Renal pelvis (tissue), 4 donors: ENCODE results near the gene VTI1A. TPM values are rescaled to one million over a fixed set of nuclear protein-coding genes. Genes with fewer than 3 reads are reported as not detected.

Experiments used
- DNase-seq: peaks from one replicate; pipeline ENCODE4 v3.0.0-alpha.2; 2013
- polyA plus RNA-seq, 3 donors: library from polyadenylated mRNA; unstranded; fragments of 120-200 nt; gene quantifications; one replicate each; pipeline ENCODE4 v1.2.1, GENCODE V29; 2013; ENCODE audit not compliant: insufficient read length in 3 of 3

VTI1A gene
- polyA plus RNA-seq, 3 donors: 18.9 to 22.0 (median 20.3) TPM

DNA sequence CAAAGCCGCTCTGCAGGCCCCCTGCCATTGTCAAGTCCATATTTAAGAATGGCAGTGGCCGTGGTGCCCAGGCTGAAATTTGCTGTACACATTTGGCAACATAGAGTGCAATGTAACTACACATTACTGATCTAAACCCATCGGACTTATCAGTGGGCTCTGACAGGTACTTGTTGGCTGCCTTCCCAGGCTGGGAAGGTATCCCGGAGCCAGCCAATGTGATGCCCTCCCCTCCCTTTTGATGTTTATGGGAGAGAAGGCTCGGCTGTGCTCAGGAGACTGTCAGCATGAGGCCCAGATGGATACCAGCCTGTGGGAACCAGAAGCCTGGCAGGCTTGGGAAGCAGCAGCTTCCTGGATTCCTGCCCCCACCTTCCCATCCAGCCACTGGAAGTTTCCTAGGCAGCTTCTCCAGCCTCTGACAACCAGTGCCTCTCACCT, 357.0 kb downstream of the VTI1A start:
- DNase-seq: no peak

DNA sequence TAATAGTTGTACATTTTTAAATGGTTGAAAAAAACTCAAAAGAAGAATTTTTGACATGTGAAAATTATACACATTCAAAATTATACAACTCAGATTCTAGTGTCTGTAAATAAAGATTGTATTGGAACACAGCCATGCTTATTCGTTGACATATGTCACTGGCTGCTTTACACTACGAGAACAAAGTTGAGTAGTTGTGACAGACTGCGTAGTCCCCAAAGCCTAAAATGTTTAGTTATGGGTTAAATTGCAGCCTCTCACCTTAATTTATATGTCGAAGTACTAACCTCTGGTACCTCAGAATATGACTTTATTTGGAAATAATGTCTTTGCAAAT, 358.2 kb downstream of the VTI1A start:
- DNase-seq: no peak

DNA sequence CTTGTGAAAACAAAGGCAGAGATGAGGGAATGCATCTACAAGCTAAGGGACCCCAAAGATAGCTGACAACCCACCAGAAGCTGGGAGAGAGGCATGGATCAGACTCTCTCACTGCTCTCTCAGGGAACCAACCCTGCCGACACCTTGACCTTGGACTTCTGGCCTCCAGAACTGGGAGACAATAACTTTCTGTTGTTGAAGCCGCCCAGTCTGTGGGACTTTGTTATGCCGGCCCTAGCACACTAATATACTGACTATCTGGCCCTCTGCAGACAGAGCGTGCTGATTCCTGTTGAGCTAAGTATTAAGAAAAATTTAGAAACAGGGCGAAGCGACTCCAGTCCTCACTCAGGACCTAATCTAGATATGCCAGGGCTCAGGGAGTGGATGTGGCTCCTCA, 358.7 kb downstream of the VTI1A start:
- DNase-seq: no peak

DNA sequence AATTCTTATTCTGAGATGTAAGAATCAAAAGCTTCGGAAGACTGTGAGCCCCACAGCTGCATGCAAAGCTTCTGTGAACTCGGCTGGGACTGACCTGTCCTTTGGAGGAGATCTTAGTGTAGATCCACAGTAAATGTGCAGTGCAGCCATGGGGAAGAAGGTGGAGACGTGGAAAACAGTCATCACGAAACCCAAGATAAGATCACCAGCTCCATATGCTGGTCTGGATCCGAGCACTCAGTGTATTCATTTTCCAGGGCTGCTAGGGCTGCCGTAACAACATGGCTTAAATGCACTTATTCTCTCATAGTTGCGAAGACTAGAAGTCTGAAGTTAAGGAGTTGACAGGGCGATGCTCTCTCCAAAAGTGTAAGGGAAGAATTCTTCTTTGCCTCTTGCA, 360.0 kb downstream of the VTI1A start:
- no peak for DNase-seq

DNA sequence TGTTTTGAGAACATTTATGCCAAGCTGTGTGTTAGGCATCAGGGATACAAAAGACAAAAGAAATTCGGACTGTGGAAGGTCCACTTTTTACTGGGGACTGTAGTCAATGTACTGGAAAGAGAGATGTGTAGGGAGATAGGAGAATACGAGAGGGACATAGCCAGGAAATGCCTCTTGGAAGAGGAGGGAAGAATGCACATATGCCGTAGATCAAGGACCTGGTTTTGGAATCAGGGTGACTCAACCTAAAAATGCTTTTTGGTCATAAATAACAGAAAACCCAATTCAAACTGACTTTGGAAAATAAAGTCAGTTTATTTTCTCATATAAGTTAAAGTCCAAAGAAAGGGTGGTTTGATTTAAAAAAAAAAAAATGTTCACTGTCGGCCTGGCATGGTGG, 362.7 kb downstream of the VTI1A start:
- DNase-seq: no peak

DNA sequence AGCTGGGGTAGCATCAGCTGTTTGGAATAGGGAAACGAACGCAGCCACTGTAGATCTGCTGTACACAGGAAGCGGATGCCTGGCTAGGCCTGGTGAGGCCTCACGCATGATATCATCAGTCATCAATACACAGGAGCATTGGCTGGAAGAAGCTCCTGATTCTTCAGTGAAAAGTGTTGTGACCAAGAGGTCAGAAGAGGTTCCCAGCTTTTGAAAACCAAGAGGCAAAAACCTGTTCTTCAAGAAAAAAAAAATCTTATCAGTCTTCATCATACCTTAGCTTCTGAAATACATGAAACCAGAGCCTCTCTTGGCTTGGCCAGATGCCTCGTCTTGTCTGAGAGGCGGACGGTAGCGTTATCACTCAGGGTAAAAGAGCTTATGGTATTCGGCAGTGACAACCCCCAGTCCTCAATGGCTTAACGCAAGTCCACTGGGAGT, 363.7 kb downstream of the VTI1A start:
- no peak for DNase-seq

DNA sequence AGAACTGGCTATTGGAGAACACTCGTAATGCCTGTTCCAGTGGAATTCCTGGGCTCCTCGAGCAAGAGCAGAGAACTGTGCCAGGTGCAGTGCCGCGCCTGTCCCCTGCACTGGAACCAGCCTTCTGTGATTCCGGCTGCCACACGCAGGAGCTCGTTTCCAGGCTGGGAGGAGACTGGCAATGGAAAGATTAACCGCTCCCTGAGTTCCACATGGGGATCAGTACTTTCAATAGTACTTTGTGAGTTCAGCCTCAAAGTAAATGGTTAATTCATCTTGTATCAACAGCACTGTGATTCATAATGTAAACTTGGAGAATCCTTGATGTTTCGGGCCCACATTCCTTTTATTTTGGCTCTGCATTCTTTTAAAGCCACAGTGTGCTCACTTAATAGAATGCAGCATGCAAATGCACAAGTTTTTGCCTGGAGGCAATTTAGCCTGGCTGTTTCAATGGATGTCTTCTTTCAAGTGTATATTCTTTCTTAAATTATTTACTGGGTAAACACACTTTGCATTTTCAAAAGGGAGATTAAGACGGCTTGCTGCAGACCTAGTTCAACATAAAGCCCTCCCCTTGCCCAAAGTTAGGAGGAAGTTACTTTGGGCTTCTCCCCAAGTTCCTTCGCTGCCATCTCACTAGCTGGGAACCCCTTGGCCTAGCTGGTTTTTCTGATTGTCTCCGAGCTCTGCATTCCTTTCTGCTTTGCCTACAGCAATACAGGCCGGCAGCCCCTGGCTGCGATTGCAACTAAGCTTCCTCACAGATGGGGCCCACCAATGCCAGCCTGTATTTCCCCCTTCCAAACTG, 364.9 kb downstream of the VTI1A start:
- DNase-seq: peak; percentile 46

DNA sequence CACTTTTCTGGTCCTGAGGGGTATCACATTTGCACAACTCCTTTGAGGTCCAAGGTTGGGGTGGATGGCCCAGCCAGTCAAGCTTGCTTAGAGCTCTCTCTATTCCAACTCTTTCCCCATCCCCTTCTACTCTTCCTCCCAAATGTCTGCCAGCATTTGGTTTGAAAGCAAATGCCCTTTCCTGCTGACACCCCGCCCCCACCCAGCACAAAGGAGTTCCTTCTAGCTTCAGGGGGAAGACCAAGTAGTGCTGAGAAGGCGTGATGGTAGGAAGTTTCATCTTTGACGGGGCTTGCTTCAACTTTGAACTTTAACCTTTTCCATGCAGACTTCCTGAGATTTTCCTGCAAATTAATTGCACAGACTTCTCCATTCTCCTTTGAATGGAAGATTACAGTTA, 365.6 kb downstream of the VTI1A start:
- DNase-seq: no peak

DNA sequence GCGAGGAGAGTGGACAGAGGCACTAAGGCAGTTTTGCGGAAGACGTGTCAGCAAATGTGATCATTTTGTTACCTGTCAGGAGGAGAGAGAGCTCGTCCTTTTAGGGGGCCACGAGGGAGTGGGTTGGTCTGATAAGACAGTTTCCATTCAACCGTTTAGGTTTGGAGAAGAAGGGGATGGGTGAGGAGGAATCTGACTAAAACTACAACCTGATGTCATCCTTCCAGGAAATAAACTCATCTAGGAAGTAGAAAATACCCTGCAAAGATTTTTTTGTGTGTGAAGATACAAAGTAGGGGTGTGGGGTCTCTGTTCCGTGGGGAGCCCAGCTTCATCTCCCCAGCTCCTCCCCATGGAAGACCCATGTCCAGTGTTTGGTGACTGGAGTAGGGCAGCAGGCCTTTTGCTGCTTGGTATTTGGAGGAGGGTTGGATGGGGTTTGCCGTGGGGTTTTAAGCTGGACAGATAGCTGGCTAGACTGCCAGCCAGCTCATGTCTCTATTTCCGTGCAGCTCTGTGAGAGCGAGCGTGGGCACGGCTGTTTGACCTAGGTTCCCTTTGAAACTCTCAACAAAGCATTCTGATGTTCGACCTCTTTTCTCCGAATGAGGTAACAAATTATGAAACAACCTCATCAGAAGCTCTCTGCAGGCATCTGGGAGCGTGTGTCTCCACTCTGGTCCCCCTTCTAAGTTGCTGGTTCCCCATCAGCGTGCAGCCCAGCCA, 367.0 kb downstream of the VTI1A start:
- no peak for DNase-seq

DNA sequence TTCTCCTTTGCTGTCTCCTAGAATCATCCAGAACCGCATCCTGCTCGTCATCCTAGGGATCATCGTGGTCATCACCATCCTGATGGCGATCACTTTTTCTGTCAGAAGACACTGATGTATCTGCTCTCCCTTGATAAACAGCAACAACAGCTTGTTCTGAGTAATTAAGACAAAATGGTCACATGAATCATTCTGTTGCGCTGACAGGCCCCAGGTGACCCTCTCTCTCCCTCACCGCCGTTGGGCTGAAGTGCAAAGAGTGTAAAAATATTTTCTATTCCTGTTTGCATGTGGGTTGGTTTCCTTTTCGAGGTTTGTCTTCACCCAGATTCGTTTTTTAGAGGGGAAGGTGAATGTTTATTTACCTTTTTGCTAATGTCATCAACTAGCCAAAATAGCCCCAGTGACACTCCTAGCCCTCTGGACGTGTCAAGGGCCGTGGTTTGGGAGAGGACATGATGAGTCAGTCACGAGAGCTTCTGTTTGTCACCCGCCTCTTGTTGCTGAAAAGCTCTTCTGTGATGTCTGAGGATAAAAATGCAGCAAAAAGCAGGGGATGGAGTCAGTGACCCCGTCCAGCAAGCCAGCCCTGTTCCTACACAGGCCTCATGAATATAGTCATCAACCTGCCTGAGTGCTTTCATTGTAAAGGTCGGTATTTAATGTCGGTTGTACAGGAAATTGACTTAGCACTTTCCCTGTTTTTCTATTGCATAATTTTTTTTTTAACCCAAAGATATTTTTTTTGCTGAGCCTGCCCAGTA, 368.4 kb downstream of the VTI1A start:
- no peak for DNase-seq

DNA sequence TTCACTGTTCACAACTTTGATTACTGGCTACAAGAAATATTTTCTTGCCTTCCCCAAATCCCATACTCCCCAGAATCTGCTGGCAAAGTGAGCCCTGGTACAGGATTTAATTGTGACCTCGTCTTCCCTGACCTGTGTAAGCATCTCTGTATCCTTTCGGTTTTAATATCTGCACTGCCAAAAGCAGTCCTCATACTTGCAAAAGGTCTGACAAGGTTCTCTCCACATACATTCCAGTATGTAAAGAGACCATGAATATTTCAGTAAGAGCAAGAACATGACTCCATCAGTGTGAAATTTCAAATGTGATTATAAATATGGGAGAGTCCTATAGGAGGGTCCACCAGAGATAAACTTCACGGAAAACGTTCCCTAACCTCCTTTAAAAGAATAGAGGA, 369.0 kb downstream of the VTI1A start:
- no peak for DNase-seq

DNA sequence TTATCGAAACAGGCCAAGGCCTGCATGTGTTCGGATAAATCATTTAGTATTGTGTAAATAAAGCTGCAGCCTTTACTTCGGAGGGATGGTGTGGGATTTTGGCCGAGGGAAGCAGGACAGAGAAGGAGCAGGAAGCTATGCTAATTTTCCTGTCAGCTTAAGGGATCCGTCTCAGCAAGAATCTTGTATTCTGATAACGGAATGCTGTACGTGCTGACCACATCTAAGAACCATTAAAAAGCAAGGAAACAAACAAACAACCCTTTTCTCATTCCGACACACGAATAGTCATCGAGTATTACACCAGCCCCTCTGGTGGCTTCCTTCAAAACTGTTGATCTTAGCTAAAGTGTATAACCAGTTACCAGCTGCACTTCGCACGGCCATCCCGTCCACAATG, 369.9 kb downstream of the VTI1A start:
- DNase-seq: no peak

DNA sequence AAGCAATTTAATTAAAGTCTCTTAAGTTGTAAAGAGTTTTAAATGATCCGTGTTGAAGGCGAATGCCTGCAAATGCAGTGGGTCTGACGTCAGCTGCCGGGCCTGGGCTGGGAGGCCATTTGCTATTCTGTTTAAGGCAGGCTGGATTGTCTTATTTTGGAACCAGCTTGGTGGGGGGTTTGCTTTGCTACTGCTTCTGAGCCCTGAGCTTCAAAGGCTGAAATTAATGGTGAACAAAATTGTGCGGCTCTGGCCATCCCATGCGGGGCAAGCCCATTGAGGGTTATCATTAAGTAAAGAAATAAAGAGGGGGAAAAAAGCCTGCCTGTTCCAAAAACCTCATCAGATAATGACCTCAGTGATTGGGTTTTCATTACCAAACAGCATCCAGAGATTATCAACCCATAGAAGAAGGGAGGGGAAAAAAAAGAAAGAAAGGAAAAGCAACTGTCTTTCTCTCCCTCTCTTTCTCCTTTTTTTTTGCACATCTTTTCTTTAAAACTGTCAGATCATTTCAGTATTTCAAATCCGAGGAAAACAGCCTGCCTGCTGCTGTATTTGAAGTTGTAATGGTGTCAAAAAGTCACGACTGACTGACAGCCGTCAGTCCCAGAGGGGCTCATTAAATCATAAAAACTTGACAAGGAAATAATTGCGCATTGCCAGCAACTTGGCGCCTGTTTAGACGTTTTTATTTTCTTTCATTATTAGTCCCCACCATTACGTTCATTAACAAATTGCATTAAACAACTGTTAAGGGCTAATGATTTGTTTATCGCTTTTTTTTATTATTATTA, 371.2 kb downstream of the VTI1A start:
- no peak for DNase-seq

DNA sequence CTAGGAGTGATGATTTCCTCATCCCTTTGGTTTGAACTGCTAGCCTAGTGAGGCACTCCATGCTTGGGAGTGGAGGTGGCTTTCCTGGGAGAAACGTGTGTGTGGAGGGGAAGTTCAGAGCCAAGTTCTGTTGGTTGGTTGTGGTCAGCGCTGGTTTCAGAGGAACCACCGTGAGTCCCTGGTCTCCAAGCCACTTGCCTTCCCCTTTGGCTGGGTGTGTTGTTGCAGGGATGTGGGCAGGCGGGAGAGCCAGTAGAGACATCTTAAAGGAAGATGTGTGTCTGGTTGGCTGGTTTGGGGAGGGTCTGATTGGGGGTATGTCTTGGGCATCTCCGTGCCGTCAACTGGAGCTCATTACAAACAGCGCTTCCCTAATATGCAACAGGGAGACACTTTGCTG, 372.2 kb downstream of the VTI1A start:
- no peak for DNase-seq

DNA sequence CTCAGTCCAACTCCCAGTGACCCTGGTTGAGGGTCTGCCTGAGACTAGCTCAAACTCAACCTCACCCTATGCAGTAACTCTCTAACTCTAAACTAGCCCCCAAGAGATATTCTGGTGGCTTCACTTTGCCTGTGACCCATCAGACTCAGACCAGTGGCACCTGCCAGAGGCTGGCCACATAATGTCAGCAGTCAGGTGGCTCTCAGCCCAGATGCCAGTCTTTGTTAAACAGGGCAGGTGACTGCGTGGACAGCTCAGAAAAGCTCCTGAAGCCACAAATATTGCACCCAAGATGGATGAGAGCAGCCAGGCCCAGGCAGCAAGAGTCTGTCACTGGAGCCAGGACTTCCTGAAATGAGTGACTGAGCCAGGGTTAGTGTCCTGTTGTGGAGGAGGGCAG, 373.3 kb downstream of the VTI1A start:
- DNase-seq: no peak

DNA sequence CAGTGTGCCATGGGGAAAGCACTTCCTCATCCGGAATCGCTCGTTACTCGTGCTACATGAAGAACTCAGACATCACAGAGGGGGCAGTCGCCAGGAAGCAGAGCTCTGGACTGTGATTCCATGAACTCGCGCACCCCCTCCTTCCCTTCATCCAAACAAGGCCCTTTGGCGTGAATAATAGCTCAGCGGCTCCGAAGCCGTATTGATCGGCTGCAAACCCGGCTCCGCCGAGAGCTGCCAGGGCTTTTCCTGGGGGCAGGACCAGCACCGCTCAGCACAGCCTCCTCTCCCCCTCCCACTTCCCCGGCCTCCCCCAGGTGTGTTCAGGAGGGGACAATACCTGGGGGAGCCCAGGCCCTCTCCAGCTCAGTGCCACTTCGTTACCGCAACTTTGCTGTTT, 374.0 kb downstream of the VTI1A start:
- no peak for DNase-seq

DNA sequence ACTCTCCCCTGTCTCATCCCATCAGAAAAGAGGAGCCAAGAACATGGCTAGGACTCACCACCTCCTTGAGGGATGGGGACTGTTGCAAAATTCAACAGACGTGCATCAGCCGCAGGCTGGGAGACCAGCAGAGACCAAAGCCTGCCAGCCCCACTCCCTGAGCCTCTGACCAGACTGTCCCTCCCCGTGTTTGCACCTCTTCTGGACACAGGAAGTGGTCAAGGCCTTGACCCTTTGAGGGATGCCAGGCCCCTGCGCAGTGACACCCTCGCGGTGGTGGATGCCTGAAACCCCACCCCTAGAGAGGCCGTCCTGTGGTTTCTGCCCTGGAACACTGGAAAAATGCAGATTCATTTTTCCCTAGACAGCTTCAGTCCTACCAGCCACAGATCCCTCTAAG, 374.6 kb downstream of the VTI1A start:
- no peak for DNase-seq

DNA sequence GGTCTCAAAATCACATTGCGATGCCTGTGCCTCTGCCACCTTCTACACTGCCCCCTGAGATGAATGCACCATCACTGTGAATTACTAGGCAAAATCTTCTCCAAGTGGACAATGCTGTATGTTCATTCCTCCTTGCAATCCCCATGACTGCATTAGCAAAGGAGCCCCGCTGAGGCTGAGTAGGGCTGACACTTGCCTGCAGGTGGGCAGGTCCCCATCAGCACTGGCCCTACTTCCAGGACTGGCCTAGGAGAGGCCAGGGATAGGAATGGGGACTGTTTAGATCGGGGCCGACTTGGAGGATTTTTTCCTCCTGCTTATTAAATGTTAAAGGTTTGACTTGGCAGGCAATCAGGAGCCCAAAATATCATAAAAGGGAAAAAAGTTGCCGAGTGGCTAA, 376.0 kb downstream of the VTI1A start:
- no peak for DNase-seq

DNA sequence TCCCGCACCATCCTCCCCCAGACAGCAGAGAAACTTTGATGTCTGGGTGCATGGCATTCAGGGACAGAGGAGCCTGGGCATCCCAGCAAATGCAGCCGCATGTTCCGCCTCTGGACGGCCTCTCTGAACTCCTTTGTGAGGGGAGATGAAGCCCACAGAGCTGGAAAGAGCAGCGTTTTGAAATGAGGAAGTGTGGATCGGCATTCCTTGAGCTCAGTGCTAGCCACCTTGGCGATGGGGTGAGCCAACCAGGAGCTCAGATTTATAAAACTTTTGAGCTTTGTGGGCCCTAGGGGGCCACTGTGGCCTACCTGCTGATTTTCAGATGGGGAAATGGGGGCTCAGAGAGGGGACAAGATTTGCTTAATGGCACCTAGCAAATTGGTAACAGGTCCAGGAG, 376.6 kb downstream of the VTI1A start:
- no peak for DNase-seq

DNA sequence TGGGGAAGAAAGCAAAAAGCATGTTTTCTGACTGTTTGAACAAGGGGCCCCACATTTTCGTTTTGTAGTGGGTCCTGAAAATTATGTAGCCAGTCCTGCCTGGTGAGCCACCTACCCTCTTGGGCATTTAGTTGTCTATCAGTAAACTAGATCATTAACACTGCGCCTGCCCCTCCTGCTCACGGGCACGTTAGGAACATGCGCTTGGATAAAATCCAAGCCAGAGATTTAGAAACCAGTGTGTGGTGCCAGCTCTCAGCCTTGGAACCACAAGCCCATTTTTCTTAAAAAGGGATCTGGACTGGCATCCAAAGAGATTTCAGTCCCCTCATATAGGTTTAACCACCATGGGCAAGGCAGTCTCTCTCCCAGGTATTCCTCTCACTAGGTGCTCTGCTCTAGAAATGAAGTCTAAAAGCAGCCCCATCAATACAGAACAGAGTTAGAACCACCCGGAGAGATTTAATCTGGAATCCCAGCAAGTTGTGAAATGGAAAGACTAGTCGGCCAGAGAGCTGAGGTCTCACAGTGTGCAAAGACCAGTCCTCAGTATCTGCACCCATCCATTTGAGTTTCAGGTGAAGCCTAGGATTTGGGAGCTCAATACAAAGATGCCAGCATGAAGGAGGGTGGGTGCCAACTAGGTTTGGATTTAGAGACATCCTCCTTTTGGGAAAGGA, 379.1 kb downstream of the VTI1A start:
- DNase-seq: no peak

DNA sequence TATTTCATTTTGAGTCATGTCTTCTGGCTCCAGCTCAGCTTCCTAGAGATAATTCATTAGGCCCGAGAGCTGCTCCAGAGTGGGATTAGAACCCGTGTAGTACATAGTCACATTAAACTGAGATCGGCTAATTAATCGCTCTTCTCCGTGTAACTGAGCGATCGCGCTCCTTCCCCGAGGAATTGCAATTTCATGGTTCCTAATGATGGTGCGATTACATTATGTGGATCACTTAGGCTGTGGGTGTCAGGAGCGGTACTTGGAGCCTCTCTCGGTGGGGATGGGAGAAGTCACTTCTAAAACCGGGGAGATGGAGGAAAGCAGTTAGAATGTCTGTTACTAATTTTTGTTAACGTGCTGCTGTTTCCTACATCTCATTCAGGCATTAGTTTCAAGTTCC, 380.1 kb downstream of the VTI1A start:
- DNase-seq: no peak
